Activated B cell treated with CpG ODN at 0.5 μM for 24 hours (primary cell): ENCODE results near the gene JMJD1C. TPM values are rescaled to one million over a fixed set of nuclear protein-coding genes. Genes with fewer than 3 reads are reported as not detected.

Experiments used
- ATAC-seq: fragments of 200-7000 bp; cut with Tn5 transposase; one replicate; pipeline ENCODE4 v1.10.0; 2021; ENCODE audit warnings: low read depth, mild to moderate bottlenecking, moderate library complexity
- CTCF ChIA-PET: fragments of 350-600 bp; sonication (Branson Sonifier 250); formaldehyde crosslinking; loops from one replicate; lab custom pipeline; 2021; ENCODE audit warnings: antibody characterized with exemption; lab: Charles Lee
- POLR2A ChIA-PET: fragments of 350-600 bp; sonication (Branson Sonifier 250); formaldehyde crosslinking; loops from one replicate; lab custom pipeline; 2021; ENCODE audit warnings: antibody characterized with exemption; lab: Charles Lee
- DNase-seq: peaks from one replicate; pipeline ENCODE4 v3.0.0; 2022
- H3K27ac Mint-ChIP-seq: one replicate; pipeline ENCODE4 v1.8.0; 2020; ENCODE audit warnings: mixed read lengths
- H3K27me3 Mint-ChIP-seq: one replicate; pipeline ENCODE4 v1.8.0; 2021; ENCODE audit warnings: mixed read lengths
- H3K36me3 Mint-ChIP-seq: one replicate; pipeline ENCODE4 v1.8.0; 2021; ENCODE audit warnings: low read depth, mixed read lengths
- H3K4me1 Mint-ChIP-seq: one replicate; pipeline ENCODE4 v1.8.0; 2021; ENCODE audit warnings: mixed read lengths
- H3K4me3 Mint-ChIP-seq: one replicate; pipeline ENCODE4 v1.8.0; 2020; ENCODE audit warnings: mild to moderate bottlenecking, mixed read lengths
- H3K9me3 Mint-ChIP-seq: one replicate; pipeline ENCODE4 v1.8.0; 2020; ENCODE audit warnings: mixed read lengths
- CTCF ChIP-seq: fragments of 200-600 bp; IDR thresholded peaks from one replicate; pipeline ENCODE4 v1.8.0; 2022; ENCODE audit warnings: antibody characterized with exemption, mild to moderate bottlenecking
- intact Hi-C: fragments of 100-400 bp; cut with micrococcal nuclease; formaldehyde crosslinking; loops from one replicate; pipeline ENCODE4 v1.15.1; 2024
- total RNA-seq: library from RNA; stranded (reverse); gene quantifications from 2 replicates; pipeline ENCODE4 v1.2.3, GENCODE V29; 2022

The JMJD1C gene
- total RNA-seq, 1 donor from 2014 or later = 176 TPM

DNA sequence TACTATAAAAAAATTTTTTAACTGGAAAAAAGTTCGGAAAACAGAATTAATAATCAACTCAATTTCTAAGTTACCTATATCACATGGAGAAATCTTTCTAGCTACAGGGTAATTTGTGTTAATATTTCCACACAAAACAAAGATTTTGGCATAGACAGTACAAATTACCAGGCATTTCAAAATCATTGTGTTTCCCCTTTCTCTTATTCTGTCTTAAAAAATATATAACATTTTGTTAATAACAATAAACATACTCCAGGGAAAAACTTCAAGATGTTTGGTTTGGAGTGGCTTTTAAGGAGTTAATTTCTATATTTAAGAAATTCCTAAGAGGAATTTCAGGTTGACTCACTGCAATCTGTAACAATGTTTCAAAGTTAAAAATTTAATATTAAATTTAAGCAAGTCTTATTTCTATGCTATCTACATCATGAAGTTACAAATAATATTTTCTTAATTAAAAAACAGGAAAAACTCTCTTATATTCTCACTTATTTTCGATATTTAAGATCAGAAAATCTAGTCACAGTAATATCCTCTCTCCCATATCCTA is 200.0 kb downstream of the JMJD1C start:
- no peak for ATAC-seq
- intact Hi-C loops = loop anchor here (5.0 kb wide), 6 partner anchors 448 to 1363 kb away; partner anchors contain the start of genes ADO, ARID5B and EGR2
- ChIA-PET POLR2A (interaction anchor here (0.6 to 4.8 kb wide), 8 partner anchors 9 to 1216 kb away, joined by 3 to 35 read pairs (median 4); partner anchors contain the start of gene REEP3), CTCF (no interaction called here)
- Mint-ChIP-seq H3K27ac (peak overlapping the region; percentile 98), H3K4me3 (peak overlapping the region; percentile 99), H3K27me3 (no peaks in the 10 kb centered on the region), H3K36me3 (peaks cover 44% of the 10 kb centered on the region), H3K4me1 (peaks cover 48% of the 10 kb centered on the region), H3K9me3 (no peaks in the 10 kb centered on the region)
- no peak for DNase-seq
- no peak for TF ChIP-seq CTCF

DNA sequence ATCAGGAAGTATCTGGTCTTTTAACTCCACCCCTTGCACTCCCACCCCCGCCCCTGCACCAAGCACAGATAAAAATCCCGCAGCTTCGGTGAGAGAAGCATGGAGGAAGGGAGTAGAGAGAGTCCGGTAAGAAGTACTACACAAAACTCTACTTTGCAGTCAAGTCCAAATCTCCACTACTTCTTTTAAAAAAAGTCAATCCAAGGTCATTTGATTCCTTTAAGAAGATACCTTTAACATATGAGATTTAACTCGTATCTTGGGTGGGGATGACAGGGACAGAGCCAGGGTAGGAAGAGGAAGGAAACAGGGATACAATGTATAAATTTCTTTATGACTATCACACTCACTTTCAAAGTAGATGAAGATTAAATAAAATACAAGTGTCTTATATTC is 200.6 kb downstream of the JMJD1C start:
- ChIA-PET CTCF (no interaction called here), POLR2A (interaction anchor here (0.6 to 1.6 kb wide), 8 partner anchors 9 to 1216 kb away, joined by 3 to 6 read pairs (median 3); partner anchors contain the start of gene REEP3)
- no peak for DNase-seq

GRCh38 chr10:63264617-63265221 is 201.1 kb downstream of the JMJD1C start:
- Mint-ChIP-seq H3K27ac (peak overlapping the region; percentile 86), H3K4me1 (peaks cover 51% of the 10 kb centered on the region), H3K27me3 (no peaks in the 10 kb centered on the region), H3K4me3 (peak overlapping the region; percentile 86), H3K9me3 (no peaks in the 10 kb centered on the region), H3K36me3 (peaks cover 48% of the 10 kb centered on the region)
- DNase-seq (no peak), ATAC-seq (no peak)
- intact Hi-C loops = loop anchor here (5.0 kb wide), 6 partner anchors 447 to 1362 kb away; partner anchors contain the start of genes ADO, ARID5B and EGR2
- POLR2A ChIA-PET = interaction anchor here (0.9 to 1.6 kb wide), 6 partner anchors 8 to 1215 kb away, joined by 3 to 6 read pairs (median 4); partner anchors contain the start of gene REEP3
- CTCF ChIA-PET = no interaction called here
- no peak for TF ChIP-seq CTCF

More for the DNA sequence above, 200.6 kb downstream of the JMJD1C start:
- peaks cover 49% of the 10 kb centered on the region for H3K4me1 Mint-ChIP-seq
- H3K27me3 Mint-ChIP-seq = no peaks in the 10 kb centered on the region
- no peak for TF ChIP-seq CTCF
- no peaks in the 10 kb centered on the region for H3K9me3 Mint-ChIP-seq
- peak overlapping the region; percentile 86 for H3K4me3 Mint-ChIP-seq
- no peak for ATAC-seq
- peaks cover 46% of the 10 kb centered on the region for H3K36me3 Mint-ChIP-seq
- peak overlapping the region; percentile 86 for H3K27ac Mint-ChIP-seq
- intact Hi-C loops = loop anchor here (5.0 kb wide), 6 partner anchors 448 to 1363 kb away; partner anchors contain the start of genes ADO, ARID5B and EGR2

- Mint-ChIP-seq H3K4me3 (peak overlapping the region; percentile 70), H3K27ac (peak overlapping the region; percentile 84), H3K27me3 (no peaks in the 10 kb centered on the region), H3K36me3 (peaks cover 52% of the 10 kb centered on the region), H3K9me3 (no peaks in the 10 kb centered on the region), H3K4me1 (peaks cover 69% of the 10 kb centered on the region)
- POLR2A ChIA-PET = interaction anchor here (0.5 to 2.7 kb wide), 10 partner anchors 10 to 576 kb away, joined by 3 to 10 read pairs (median 4); no protein-coding TSS in a partner anchor
- no peak for TF ChIP-seq CTCF
- DNase-seq = no peak
- intact Hi-C loops = no loop called here
- CTCF ChIA-PET = interaction anchor here (0.7 to 1.5 kb wide), 5 partner anchors 46 to 369 kb away, joined by 3 to 5 read pairs (median 3); partner anchors contain the start of gene REEP3
- ATAC-seq = no peak
Measured at GRCh38 chr10:63262430-63263073, 203.2 kb downstream of the JMJD1C start.
